ENCODE results near the gene ARHGAP8.

Gene ARHGAP8

DNA sequence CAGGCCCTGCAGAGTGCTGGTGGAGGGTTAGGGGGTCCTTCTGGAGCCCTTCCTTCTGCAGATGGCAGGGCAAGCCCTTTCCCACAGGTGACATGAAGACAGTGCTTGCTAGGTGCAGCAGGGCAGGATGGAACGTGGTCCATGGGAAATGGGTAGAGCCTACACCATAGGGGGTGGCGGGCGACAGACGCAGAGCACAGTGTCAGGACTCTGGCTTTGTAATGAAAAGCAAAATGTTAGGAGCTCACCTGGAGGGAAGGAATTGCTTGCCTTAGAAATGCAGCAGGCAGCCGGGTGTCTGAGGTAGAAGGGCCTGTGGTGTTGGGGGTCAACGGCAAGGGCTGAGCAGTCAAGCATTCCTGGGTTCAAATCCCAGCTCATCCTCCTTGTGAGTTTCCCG, 54.9 kb downstream of the ARHGAP8 start:
- no peak for DNase-seq

- no peak for DNase-seq
Measured at GRCh38 chr22:44807915-44808690, 55.7 kb downstream of the ARHGAP8 start.

DNA sequence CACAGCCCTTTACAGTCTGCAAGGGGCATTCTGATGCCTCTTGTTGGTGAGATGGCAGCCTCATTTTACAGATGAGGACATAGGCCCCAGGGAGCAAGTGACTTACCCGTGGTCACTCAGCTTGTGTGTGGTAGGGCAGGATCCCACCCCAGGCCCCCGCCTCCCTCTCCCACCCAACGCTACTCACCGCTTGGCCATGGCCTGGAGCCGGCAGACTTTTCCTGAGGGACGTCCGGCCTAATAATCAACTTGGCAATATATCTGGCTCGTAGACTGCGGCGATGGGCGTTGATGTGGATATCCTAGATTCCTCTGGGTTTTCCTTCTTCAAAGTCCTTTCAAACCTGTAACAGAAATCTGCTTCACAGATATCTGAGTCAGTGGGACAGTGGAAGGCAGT, 57.1 kb downstream of the ARHGAP8 start:
- DNase-seq, result no peak

GRCh38 chr22:44811141-44811540, 58.8 kb downstream of the ARHGAP8 start:
- DNase-seq, result no peak

- DNase-seq, result no peak
Measured at GRCh38 chr22:44813416-44813815, 61.0 kb downstream of the ARHGAP8 start.

GRCh38 chr22:44814266-44815098, 62.1 kb downstream of the ARHGAP8 start:
- DNase-seq, result no peak

DNA sequence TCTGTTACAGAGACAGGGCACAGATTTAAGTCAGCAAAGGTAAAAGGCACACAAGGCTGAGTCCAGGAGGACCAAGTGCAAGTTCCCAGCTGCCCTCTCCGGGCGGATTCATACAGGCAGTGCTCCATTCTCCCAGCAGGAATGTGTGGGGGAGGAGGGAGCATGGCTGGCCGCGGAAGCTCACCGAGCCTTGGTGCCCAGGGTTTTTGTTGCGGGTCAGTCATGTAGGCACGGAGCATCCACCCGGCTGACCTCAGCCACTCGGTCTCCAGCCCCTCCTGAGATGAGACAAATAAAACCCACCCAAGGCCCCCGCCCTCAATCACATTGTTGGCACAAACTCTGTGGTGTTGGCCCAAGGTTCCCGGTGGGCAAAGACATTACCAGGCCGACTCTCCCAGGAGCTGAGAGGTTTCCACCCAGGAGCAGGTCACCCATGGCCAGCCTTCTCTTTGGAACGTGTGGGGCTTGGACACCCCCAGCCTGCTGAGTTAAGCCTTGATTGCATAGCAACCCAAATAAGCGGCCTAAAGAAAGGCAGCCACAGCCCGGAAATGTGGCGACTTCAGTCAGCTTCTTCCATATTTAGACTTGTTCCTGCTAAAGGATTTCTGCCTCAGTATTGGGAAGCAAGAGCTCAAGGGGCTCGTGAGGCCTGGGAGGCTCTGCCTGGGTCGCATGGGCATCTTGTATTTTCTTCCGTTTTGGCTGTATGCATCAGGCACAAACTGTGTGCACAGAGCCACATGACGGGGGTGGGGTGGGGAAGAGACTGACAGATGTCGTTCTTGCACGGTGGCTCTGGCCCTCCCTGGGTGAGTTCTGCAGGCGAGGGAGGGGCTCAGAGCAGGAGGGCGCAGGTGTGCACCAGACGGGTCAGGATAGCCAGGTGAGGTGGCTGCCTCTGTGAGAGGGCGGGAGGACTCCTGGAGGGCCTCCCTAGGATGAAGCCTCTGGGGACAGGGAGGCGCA, 63.0 kb downstream of the ARHGAP8 start:
- no peak for DNase-seq

GRCh38 chr22:44816141-44816540, 63.8 kb downstream of the ARHGAP8 start:
- no peak for DNase-seq

DNA sequence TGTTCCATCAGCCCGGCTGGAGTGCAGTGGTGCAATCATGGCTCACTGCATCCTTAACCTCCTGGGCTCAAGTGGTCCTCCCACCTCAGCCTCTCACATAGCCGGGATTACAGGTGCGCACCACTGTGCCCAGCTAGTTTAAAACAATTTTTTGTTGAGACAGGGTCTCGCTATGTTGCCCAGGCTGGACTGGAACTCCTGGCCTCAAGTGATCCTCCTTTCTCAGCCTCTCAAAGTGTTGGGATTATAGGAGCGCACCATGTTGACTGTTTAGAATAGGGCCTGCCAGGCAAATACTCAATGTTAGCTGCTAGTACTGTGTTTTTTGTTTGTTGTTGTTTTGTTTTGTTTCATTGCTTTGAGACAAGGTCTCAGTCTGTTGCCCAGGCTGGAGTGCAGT, 66.4 kb downstream of the ARHGAP8 start:
- DNase-seq, result no peak

GRCh38 chr22:44819966-44820631, 67.7 kb downstream of the ARHGAP8 start:
- DNase-seq, result no peak

DNA sequence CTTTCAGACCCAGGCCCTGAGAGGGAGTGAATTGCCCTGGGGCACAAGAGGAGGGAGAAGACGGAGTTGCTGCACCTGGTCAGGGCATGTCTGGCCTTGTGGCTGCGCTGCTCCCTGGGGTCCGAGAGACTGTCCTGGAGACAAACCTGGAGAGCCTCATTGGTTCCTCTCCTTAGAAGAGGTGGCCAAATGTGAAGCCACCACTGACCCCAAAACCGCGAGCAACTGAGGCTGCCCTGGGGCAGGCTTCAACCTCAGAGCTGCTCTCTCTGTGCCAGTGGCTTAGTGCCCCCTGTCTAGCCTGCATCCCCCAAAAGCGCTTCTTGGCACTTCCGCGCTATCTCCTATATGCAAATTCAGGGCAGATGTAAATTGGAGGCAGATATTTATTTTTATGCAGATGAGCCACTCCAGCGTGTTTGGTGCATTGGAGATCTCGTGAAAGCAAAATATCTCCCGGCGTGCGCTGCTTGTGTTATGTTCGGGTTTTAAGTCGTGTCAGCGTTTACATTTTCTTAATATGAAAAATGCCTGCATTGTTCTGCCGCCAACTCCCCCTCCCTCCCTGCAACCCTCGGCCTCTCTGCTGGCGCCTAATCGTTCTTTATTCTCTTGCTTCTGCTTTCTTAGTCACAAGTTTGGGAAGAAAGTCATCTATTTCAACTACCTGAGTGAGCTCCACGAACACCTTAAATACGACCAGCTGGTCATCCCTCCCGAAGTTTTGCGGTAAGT, 69.5 kb downstream of the ARHGAP8 start:
- no peak for DNase-seq

- DNase-seq, result no peak
Measured at GRCh38 chr22:44822534-44822933, 70.2 kb downstream of the ARHGAP8 start.

GRCh38 chr22:44823396-44823795, 71.0 kb downstream of the ARHGAP8 start:
- no peak for DNase-seq

DNA sequence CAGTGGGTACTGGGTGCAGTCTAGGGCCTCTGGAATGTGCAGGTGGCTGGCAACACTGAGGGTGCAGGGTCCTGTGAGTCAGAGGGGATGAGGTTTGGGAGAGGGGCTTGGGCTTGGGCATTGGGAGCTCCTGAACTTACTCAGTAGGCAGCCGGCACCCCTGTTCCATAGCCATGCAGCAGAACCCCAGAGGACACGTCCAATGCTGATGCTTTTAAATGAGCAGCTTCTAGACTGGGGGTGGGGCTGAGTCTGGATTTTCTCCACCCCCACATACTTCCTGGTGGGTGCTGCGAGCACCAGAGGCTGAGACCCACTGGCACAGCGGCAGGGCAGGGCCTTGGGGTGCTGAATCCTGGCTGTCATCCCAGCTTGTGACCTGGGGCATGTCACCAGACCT, 71.4 kb downstream of the ARHGAP8 start:
- no peak for DNase-seq

DNA sequence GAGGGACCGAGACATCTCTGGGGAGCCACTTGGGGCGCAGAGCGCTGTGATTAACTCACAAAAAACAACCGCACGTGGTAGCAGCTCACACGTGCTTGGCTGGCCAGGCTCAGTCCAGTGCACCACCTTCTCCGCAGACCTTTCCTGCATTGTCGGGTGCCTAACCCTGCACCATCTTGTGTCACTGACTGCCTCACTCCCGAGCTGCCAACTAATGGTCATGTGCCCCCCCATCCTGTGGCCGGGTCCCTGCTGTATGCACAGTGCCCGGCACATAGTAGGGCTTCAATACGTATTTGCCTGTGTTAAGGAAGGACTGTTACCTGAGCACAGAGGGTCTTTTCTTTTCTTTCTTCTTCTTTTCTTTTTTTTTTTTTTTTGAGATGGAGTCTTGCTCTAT, 71.9 kb downstream of the ARHGAP8 start:
- DNase-seq, result no peak

DNA sequence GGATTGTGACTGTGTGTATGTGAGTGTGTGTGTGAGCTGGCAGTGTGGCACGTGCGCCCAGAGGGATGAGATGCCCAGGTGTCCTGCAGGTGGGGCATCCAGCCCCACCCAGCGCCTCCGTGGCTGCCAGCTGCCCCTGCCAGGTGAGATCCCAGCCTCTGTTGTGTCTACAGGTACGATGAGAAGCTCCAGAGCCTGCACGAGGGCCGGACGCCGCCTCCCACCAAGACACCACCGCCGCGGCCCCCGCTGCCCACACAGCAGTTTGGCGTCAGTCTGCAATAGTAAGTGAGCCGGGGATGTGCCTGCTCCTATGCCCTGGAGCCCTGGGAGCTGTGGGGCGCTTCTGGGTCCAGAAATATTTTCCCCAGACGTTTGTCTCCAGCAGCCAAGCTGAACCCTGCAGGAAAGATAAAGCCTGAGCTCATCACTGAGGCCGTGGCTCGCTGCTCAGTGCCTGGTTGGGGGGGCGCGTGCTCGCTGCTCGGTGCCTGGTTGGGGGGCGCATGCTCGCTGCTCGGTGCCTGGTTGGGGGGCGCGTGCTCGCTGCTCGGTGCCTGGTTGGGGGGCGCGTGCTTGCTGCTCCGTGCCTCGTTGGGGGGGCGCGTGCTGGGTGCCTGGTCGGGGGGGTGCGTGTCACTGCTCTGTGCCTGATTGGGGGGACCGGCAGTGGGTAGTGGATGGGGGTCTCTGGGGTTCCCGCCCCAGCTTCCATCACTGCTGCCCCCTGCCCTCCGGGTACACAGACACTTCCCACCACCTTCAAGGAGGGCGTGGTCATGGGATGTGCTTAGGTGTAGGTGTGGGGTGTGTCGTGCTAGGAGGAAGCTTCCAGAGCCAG, 73.2 kb downstream of the ARHGAP8 start:
- DNase-seq, result no peak

DNA sequence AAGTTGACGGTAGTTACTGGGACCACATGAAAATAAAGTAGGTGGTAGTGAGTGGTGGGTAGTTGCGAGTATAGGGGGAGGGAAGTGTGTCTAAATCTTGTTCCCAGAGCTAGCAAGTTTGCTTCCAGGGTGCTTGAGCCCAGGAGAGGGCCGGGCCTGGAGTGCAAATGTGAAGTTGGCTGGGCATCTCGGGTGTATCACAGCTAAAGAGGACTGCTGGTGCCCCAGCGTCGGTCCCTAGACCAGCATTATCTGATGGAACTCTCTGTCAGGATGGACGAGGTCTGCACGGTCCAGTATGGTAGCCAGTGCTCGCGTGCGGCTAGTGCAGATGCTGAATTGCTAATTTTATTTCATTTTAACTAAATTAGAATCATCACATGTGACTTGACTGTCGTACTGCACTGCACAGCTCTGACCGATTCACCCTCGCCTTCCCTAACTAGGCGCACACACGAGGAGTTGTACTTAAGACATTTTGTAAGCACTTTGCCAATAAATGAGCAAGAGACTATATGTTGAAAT, 75.4 kb downstream of the ARHGAP8 start:
- DNase-seq, result no peak

GRCh38 chr22:44828193-44828592, 75.8 kb downstream of the ARHGAP8 start:
- DNase-seq, result no peak

DNA sequence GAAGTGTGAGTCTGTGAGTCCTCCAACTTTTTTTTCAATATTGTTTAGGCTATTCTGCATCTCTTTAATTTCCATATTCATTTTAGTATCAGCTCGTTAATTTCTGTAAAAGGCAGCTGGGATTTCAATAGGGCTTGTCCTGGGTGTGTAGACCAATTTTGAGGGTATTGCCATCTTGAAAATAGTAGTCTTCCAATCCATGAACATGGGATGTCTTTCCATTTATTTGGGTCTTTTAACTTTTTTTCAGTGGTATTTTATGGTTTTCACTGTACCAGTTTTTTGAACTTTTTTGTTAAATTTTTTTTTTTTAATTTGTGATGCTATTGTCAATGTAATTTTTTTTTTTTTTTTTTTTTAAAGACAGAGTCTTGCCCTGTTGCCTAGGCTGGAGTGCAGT, 79.5 kb downstream of the ARHGAP8 start:
- DNase-seq, result no peak

- no peak for DNase-seq
Measured at GRCh38 chr22:44834065-44834464, 81.7 kb downstream of the ARHGAP8 start.

DNA sequence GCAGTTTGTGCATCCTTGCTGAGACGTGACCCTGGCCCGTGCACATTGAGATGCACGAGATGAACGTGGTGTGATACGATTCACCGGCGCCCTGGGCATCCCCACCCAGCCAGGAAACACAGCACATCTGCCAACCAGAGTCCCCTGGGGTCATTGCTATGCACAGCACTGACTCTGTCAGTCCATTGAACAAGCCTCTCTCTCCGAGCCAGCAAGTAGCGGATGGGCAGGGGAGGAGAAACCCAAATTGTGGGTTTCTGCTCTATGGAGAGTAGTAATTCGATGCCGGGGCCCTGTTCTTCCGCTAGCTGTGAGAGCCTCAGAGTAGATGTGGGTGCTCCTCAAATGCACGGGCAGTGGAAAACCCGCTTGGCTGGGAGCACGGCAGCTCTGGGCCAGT, 85.1 kb downstream of the ARHGAP8 start:
- DNase-seq, result no peak
